Spleen (tissue), 7 donors: Measurements from ENCODE around the gene GRM8.

Experiments
- POLR2A ChIP-seq, 3 donors: fragments of 450-650 bp; IDR thresholded peaks; one replicate each; pipeline ENCODE4 v1.5.1; 2017; ENCODE audit warnings: antibody characterized with exemption in 3 of 3, mild to moderate bottlenecking in 1 of 3
- POLR2AphosphoS5 ChIP-seq, 3 donors: sonication (generic); formaldehyde crosslinking; IDR thresholded peaks; one replicate each; pipeline ENCODE4 v1.5.1; 2017; ENCODE audit warnings: antibody characterized with exemption in 3 of 3
- TF ChIP-seq, protein P1 (sequence below), 11 experiments: fragments of 200-600 bp in 7 of 11; fragments of 450-650 bp in 4 of 11; sonication (generic) in 4 of 11; IDR thresholded peaks in 8 of 11; conservative IDR thresholded peaks in 3 of 11; 1 replicate in 7 of 11; 2 replicates in 4 of 11; pipeline versions ENCODE4 v1.4.0 to v1.8.0; 2016 to 2021; ENCODE audit warnings: antibody characterized with exemption in 11 of 11, inconsistent platforms in 4 of 11, mild to moderate bottlenecking in 1 of 11
- donor health status: DM: no; HTN: no; CAD: no; lungs with moderate emphysema.
- donor health status: DM: no; HTN: no; CAD: no.
- donor health status: DM: no; HTN: no; CAD: no.

DNA sequence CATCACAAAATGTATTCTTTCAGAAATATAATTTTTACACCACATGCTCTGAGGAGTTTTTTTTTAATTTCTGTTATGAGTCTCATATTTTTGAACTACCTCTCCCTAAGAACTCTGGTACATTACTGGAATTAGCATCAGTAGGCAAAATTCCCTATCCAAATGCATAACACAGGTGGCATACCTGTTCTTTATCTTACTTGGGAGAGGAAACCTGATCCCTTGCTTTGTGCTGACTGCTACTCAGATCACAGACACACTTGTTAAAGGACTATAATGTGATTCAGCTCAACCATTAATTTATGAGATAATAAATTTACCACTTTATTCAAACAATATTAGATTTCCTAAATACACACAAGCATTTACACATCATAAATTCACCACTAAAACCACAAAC lies 617.2 kb downstream of the GRM8 start:
- TF ChIP-seq, protein P1, sequence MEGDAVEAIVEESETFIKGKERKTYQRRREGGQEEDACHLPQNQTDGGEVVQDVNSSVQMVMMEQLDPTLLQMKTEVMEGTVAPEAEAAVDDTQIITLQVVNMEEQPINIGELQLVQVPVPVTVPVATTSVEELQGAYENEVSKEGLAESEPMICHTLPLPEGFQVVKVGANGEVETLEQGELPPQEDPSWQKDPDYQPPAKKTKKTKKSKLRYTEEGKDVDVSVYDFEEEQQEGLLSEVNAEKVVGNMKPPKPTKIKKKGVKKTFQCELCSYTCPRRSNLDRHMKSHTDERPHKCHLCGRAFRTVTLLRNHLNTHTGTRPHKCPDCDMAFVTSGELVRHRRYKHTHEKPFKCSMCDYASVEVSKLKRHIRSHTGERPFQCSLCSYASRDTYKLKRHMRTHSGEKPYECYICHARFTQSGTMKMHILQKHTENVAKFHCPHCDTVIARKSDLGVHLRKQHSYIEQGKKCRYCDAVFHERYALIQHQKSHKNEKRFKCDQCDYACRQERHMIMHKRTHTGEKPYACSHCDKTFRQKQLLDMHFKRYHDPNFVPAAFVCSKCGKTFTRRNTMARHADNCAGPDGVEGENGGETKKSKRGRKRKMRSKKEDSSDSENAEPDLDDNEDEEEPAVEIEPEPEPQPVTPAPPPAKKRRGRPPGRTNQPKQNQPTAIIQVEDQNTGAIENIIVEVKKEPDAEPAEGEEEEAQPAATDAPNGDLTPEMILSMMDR (IDR thresholded peaks at IDR 0.05 in 8 of 11, conservative IDR thresholded peaks at IDR 0.05 in 3 of 11), result no peak
- no peak for TF ChIP-seq POLR2A (IDR thresholded peaks at IDR 0.05)
- no peak for TF ChIP-seq POLR2AphosphoS5 (IDR thresholded peaks at IDR 0.05)
